Suprapubic skin (tissue), 4 donors: ENCODE data around the gene VPS9D1. TPM values are rescaled to one million over a fixed set of nuclear protein-coding genes. Genes with fewer than 3 reads are reported as not detected.

Source experiments
- DNase-seq, 2 donors: peaks; one replicate each; pipeline ENCODE4 v3.0.0-alpha.2; 2019; ENCODE audit warnings: low spot score in 2 of 2
- H3K27ac ChIP-seq: fragments of 200-600 bp; sonication (generic); one replicate; pipeline ENCODE4 v1.5.1; 2019
- H3K27me3 ChIP-seq: fragments of 200-600 bp; sonication (generic); one replicate; pipeline ENCODE4 v1.5.1; 2019
- H3K36me3 ChIP-seq: fragments of 200-600 bp; sonication (generic); one replicate; pipeline ENCODE4 v1.5.1; 2019
- H3K4me1 ChIP-seq: fragments of 200-600 bp; sonication (generic); one replicate; pipeline ENCODE4 v1.5.1; 2019
- H3K4me3 ChIP-seq: fragments of 200-600 bp; sonication (generic); one replicate; pipeline ENCODE4 v1.5.1; 2019; ENCODE audit warnings: mild to moderate bottlenecking
- H3K9me3 ChIP-seq: fragments of 200-600 bp; sonication (generic); one replicate; pipeline ENCODE4 v1.5.1; 2019
- CTCF ChIP-seq, 2 donors: fragments of 200-600 bp in 1 of 2; fragments of 450-650 bp in 1 of 2; sonication (generic) in 1 of 2; IDR thresholded peaks; one replicate each; pipeline ENCODE4 v1.5.1; 2016 to 2019; ENCODE audit warnings: antibody characterized with exemption in 2 of 2, mild to moderate bottlenecking in 1 of 2, moderate library complexity in 1 of 2
- EP300 ChIP-seq: sonication (generic); formaldehyde crosslinking; IDR thresholded peaks from one replicate; pipeline ENCODE4 v1.6.1; 2017; ENCODE audit warnings: antibody characterized with exemption
- POLR2A ChIP-seq, 2 donors: fragments of 450-650 bp; IDR thresholded peaks; one replicate each; pipeline ENCODE4 v1.6.1; 2017; ENCODE audit warnings: antibody characterized with exemption in 2 of 2, mild to moderate bottlenecking in 2 of 2, moderate library complexity in 2 of 2
- POLR2AphosphoS5 ChIP-seq, 3 donors: sonication (generic); formaldehyde crosslinking; IDR thresholded peaks; one replicate each; pipeline ENCODE4 v1.6.1; 2017; ENCODE audit warnings: antibody characterized with exemption in 3 of 3
- WGBS: methylation state at CpG from one replicate; pipeline ENCODE4 v1.1.5; 2018; 5-methylcytosine and 5-hydroxymethylcytosine counted together
- total RNA-seq, 4 donors: library from RNA; depleted of rRNA; stranded (reverse); fragments of >200 nt; gene quantifications; one replicate each; pipeline ENCODE4 v1.1.0, GENCODE V29; 2016

The VPS9D1 gene
- total RNA-seq, 4 donors from 2014 or later, result 9.1 to 13.5 (median 10.2) TPM

- WGBS, result 86% methylated on average over 19 of the region's 19 CpGs
- H3K4me3 ChIP-seq, result no peak overlapping the region
Measured at GRCh38 chr16:89709716-89710432, 10.8 kb downstream of the VPS9D1 start.

GRCh38 chr16:89709166-89709565, 11.5 kb downstream of the VPS9D1 start:
- Histone ChIP-seq H3K36me3 (no peaks in the 10 kb centered on the region), H3K27me3 (no peaks in the 10 kb centered on the region), H3K27ac (no peak overlapping the region), H3K4me3 (no peak overlapping the region), H3K9me3 (no peaks in the 10 kb centered on the region), H3K4me1 (peaks cover 20% of the 10 kb centered on the region)
- DNase-seq, result no peak
- 82% methylated on average over 4 of the region's 10 CpGs for WGBS
- TF ChIP-seq EP300 (no peak), POLR2AphosphoS5 (IDR thresholded peaks at IDR 0.05) (no peak), CTCF (IDR thresholded peaks at IDR 0.05) (no peak), POLR2A (IDR thresholded peaks at IDR 0.05) (no peak)

More at GRCh38 chr16:89709716-89710432, 10.8 kb downstream of the VPS9D1 start:
- TF ChIP-seq POLR2AphosphoS5 (IDR thresholded peaks at IDR 0.05), result no peak
- TF ChIP-seq CTCF (IDR thresholded peaks at IDR 0.05), result no peak
- no peak for TF ChIP-seq EP300
- no peak for TF ChIP-seq POLR2A (IDR thresholded peaks at IDR 0.05)
- DNase-seq, result no peak
- peaks cover 20% of the 10 kb centered on the region for H3K4me1 ChIP-seq
- H3K27me3 ChIP-seq, result no peaks in the 10 kb centered on the region
- H3K36me3 ChIP-seq, result no peaks in the 10 kb centered on the region
- no peaks in the 10 kb centered on the region for H3K9me3 ChIP-seq
- H3K27ac ChIP-seq, result no peak overlapping the region

GRCh38 chr16:89708481-89708931, 12.2 kb downstream of the VPS9D1 start:
- 71% methylated on average over 17 of the region's 19 CpGs for WGBS
- Histone ChIP-seq H3K27me3 (no peaks in the 10 kb centered on the region), H3K27ac (no peak overlapping the region), H3K4me3 (no peak overlapping the region), H3K36me3 (no peaks in the 10 kb centered on the region), H3K4me1 (peaks cover 20% of the 10 kb centered on the region), H3K9me3 (no peaks in the 10 kb centered on the region)
- no peak for DNase-seq
- TF ChIP-seq POLR2AphosphoS5 (IDR thresholded peaks at IDR 0.05) (no peak), EP300 (no peak), CTCF (IDR thresholded peaks at IDR 0.05) (no peak), POLR2A (IDR thresholded peaks at IDR 0.05) (no peak)

- Histone ChIP-seq H3K27me3 (no peaks in the 10 kb centered on the region), H3K4me1 (peaks cover 20% of the 10 kb centered on the region), H3K9me3 (no peaks in the 10 kb centered on the region), H3K4me3 (no peak overlapping the region), H3K36me3 (no peaks in the 10 kb centered on the region), H3K27ac (no peak overlapping the region)
- no peak for TF ChIP-seq CTCF (IDR thresholded peaks at IDR 0.05)
- no peak for TF ChIP-seq POLR2A (IDR thresholded peaks at IDR 0.05)
- 84% methylated on average over 8 of the region's 9 CpGs for WGBS
- no peak for DNase-seq
Measured at GRCh38 chr16:89707695-89708094, 13.0 kb downstream of the VPS9D1 start.

- no peak for TF ChIP-seq CTCF (IDR thresholded peaks at IDR 0.05)
- no peak for TF ChIP-seq POLR2A (IDR thresholded peaks at IDR 0.05)
- TF ChIP-seq POLR2AphosphoS5 (IDR thresholded peaks at IDR 0.05), result no peak
- TF ChIP-seq EP300, result no peak
- peaks cover 18% of the 10 kb centered on the region for H3K4me1 ChIP-seq
- no peaks in the 10 kb centered on the region for H3K9me3 ChIP-seq
- no peak for DNase-seq
- H3K4me3 ChIP-seq, result no peak overlapping the region
- WGBS, result 75% methylated on average over 7 of the region's 14 CpGs
- H3K36me3 ChIP-seq, result no peaks in the 10 kb centered on the region
- no peaks in the 10 kb centered on the region for H3K27me3 ChIP-seq
- no peak overlapping the region for H3K27ac ChIP-seq
Measured at GRCh38 chr16:89706518-89707260, 14.0 kb downstream of the VPS9D1 start.
